GM18870 (cell line): ENCODE data around the gene CHEK2.
"Not testable (repeated sequence)": the region's sequence is repeated elsewhere in the genome, so short reads cannot be mapped to it uniquely, and the experiment has no call there.

Source experiments
- ATAC-seq: cut with Tn5 transposase; IDR thresholded peaks from one replicate; pipeline ENCODE4 v1.9.1; 2021; ENCODE audit warnings: moderate library complexity; ENCODE audit not compliant: unreplicated experiment

Gene CHEK2

DNA sequence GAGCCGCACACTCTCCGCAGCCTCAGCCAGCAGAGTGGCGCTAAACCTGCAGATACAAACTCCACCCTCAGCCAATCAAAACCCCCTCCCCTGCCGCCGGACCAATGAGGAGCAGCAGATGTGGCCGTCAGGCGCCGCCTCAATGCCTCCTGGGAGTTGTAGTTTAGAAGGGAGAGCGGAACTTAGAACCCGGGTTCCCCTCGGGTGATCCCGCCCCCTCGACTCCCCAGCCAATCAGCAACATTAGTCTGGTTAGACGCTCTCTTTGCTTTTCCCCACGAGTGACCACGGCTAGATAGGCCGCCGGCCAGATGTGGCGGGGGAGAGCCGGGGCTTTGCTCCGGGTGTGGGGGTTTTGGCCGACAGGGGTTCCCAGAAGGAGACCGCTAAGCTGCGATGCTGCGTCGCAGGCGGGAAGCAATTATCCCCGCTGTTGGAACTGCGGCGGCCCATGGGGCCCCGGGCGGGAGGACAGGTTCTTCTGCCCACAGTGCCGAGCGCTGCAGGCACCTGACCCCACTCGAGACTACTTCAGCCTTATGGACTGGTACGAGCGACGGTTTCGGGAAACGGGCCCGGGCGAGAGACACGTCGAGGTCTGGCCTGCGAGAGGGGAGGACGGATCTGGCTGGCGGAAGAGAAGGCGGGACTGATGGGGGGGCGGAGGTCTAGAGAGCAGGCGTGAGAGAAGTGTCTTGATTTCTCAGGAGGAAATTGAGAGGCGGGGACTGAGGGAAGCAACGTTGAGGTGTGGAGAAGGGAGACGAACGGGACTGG, at the start of gene CHEK2, which contains the start of gene HSCB:
TSS of gene CHEK2 (minus strand) at position 36 of the 777 bp plus-strand sequence. CDS start 7,099 bp downstream, outside the sequence.
TSS of gene HSCB (plus strand) at position 255 of the 777 bp plus-strand sequence. CDS start at position 312, 57 bp downstream.
- ATAC-seq = peak; percentile 91

GRCh38 chr22:28791124-28791523, 49.5 kb upstream of the CHEK2 start:
- no peak for ATAC-seq

- ATAC-seq = no peak
Observed at GRCh38 chr22:28788601-28789000, 47.0 kb upstream of the CHEK2 start.

GRCh38 chr22:28783786-28784671, 42.4 kb upstream of the CHEK2 start:
- no peak for ATAC-seq

GRCh38 chr22:28780296-28780695, 38.7 kb upstream of the CHEK2 start:
- no peak for ATAC-seq

- ATAC-seq = no peak
Observed at GRCh38 chr22:28779833-28780232, 38.2 kb upstream of the CHEK2 start.

DNA sequence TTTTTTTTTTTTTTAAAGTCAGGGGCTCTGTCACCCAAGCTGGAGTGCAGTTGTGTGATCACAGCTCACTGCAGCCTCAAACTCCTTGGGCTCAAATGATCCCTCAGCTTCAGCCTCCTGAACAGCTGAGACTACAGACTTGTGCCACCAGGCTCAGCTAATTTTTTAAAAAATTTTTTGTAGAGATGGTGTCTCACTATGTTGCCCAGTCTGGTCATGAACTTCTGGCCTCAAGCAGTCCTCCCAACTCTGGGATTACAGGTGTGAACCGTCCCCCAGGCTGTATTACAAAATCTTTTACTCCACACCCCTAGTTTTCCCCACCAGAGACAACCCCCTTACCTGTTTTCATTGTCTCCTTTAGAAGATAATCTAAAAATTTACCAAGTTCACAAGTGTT, 32.8 kb upstream of the CHEK2 start:
- ATAC-seq = no peak

- peak; percentile 26 for ATAC-seq
Observed at GRCh38 chr22:28773461-28773867, 31.8 kb upstream of the CHEK2 start.

DNA sequence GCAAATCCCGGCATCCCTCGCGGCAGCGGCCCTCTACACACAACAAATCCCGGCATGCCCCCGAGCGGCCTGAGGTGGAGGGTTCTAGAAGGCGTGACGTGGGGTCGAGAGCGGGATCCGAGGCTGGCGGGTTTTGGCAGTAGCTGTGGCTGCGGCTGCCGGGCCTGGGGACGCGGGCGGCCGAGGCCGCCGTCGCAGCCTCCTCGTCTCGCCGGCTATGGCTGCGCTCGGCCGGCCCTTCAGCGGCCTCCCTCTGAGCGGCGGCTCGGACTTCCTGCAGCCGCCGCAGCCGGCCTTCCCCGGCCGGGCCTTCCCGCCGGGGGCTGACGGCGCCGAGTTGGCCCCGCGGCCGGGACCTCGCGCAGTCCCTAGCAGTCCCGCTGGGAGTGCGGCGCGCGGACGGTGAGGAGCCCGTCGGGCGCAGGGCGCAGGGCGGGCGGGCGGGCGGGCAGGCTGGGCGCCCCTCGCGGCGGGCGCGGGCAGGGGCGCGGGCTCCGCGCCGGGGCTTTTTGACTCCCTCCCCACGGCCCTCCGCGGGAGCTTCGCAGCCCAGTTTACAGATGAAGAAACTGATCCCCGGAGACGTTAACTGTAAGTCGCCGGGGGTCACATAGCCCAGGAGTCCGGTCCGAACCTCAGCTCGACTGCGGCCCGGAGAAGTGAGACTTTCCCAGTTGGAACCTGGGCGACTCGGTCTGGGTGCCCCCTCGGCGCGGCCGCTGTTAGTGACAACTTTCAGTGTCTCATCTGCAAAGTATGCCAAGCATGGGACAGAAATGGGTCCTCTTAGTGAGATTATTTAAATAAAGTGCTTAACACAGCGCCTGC, 31.2 kb upstream of the CHEK2 start, which contains the start of gene CCDC117:
TSS of gene CCDC117 (plus strand) at position 63 of the 828 bp plus-strand sequence. CDS start at position 218, 155 bp downstream.
- peak; percentile 77 for ATAC-seq

GRCh38 chr22:28771195-28771791, 29.7 kb upstream of the CHEK2 start:
- ATAC-seq = no peak

DNA sequence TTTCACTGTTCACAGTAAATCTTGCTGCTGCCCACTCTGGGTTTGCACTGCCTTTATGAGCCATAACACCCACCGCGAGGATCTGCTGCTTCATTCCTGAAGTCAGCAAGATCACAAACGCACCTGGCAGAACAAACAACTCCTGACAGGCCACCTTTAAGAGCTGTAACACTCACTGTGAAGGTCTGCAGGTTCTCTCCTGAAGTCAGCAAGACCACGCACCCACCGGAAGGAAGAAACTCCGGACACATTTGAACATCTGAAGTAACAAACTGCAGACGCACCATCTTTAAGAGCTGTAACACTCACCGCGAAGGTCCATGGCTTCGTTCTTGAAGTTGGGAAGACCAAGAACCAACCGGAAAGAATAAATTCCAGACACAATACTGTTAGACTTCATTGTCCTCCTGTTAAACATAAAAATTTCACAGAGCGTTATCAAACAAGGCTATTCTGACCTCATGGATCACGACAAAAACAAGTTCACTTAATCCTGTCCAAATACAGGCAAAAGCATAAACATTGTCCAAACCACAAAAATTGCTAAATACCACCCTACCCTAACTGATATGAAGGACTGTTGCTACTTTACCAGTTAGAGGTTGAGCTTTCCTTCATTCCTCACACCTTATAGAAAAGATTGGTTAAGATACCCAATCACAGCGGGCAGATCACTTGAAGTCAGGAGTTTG, 27.9 kb upstream of the CHEK2 start:
- ATAC-seq = no peak

GRCh38 chr22:28768701-28769393, 27.2 kb upstream of the CHEK2 start:
- no peak for ATAC-seq

DNA sequence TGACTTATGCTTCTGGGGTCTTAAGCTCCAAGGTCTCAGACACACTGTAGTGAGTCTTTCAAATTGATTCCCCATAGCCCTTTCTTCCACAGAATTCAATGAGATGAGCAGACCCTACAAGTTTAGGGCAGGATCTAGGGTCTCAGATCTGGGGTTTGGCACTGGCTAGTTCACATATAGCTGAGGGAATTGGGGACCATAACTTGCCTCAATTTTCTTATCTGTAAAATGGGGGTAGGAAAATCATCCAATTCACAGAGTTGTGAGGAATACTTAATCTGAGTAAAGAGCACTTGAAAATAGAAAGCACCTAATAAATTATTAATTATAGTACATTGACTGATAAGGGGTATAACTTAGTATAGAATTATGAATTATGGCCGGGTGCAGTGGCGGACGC, 25.0 kb upstream of the CHEK2 start:
- ATAC-seq = no peak

GRCh38 chr22:28762000-28762399, 20.4 kb upstream of the CHEK2 start:
- not testable (repeated sequence) for ATAC-seq

GRCh38 chr22:28761449-28761755, 19.8 kb upstream of the CHEK2 start:
- ATAC-seq = no peak

DNA sequence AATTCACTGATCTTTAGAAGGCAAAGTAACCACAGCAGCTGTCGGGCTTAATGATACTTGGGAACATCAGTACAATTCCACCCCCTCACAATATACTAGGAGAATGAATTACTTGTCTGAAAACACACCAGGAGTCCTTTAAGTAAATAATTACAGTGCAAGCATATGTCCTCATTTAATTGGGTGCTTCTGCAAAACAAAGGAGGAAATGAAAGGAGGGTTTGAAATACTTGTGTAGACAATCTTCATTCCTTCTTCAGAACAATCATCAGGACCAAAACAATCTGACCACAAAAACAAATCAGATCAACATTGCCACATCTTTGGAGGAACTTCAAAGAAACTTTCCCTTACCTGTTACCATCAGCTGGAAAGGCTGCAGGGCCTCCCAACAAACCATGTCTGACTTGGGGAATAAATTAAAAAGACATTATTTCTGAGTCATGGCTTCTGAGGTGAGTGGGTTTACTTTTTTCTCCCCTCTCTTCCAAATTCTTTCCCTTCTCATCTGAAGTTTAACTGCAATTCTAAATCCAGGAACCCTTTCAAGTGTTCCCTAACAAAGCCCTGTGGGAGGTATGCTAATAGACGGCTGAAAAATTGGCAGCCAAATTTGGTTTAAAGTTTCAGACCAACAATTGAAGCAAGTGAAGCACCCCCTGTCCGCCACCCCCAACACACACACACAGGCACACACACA, 18.4 kb upstream of the CHEK2 start:
- no peak for ATAC-seq

GRCh38 chr22:28754512-28754911, 12.9 kb upstream of the CHEK2 start:
- ATAC-seq = not testable (repeated sequence)

DNA sequence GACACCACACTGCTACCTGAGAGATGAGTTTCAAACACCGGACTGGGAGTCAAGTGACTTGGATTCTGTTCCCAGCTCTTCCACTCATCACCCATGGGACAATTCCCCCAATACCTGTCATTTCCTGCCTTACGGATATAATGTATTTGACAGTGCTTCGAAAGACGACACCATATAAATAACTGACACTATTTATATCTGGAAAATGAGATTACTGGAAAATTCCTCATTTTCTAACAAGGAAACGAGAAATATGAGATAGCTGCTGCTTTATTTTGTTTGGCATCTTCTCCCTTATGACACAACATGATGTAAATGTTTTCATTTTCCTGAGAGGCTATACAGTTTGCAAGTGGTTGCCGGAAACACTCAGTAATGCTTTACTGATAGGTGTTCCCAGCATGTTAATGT, 8.9 kb upstream of the CHEK2 start:
- ATAC-seq = no peak

- ATAC-seq = no peak
Observed at GRCh38 chr22:28743852-28744251, 2.2 kb upstream of the CHEK2 start.
